ENCODE results near the gene RDH11. TPM values are rescaled to one million over a fixed set of nuclear protein-coding genes. Genes with fewer than 3 reads are reported as not detected.

Gene RDH11
- total RNA-seq, 1 experiment from 2014 or later = 54.6 TPM

DNA sequence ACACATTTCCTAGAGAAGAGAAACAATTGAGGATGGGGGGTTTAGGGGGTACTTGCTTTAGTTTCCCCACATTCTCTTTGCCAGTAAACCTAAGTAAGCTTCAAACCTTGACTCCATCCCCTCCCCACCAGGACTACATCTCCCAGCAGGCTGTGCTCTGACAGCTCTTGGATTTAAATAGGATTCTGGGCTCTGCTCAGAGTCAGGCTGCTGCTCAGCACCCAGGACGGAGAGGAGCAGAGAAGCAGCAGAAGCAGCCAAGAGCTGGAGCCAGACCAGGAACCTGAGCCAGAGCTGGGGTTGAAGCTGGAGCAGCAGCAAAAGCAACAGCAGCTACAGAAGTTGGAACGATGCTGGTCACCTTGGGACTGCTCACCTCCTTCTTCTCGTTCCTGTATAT lies 26.7 kb upstream of the RDH11 start:
- no peak overlapping the region for H2AFZ ChIP-seq (ENCODE audit: low read depth, low read length, poor library complexity, severe bottlenecking)
- no peaks in the 10 kb centered on the region for H3K9me2 ChIP-seq (ENCODE audit: insufficient read depth)
- BruUV-seq (replicated peaks) = no TSS peak
- H3K27me3 ChIP-seq (ENCODE audit: insufficient read depth, low read length) = peaks cover 6% of the 10 kb centered on the region; the same call in 1 of the 2 replicates
- H3K4me1 ChIP-seq (ENCODE audit: control insufficient read depth in 1 of 2, insufficient read depth in 2 of 2, low read length in 2 of 2) = no peaks in the 10 kb centered on the region
- no peaks in the 10 kb centered on the region for H3K9me3 ChIP-seq (ENCODE audit: control insufficient read depth in 1 of 2, insufficient read depth in 1 of 2, low read depth in 1 of 2, low read length in 2 of 2)
- H3K9ac ChIP-seq (ENCODE audit: low read length) = no peak overlapping the region
- TF ChIP-seq, protein P1, sequence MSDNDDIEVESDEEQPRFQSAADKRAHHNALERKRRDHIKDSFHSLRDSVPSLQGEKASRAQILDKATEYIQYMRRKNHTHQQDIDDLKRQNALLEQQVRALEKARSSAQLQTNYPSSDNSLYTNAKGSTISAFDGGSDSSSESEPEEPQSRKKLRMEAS (IDR thresholded peaks at IDR 0.05) = no peak
- TF ChIP-seq ELF1 (IDR thresholded peaks at IDR 0.05; ENCODE audit: borderline replicate concordance, low read depth) (no peak), EZH2phosphoT487 (IDR thresholded peaks at IDR 0.05; ENCODE audit: borderline replicate concordance) (no peak), YY1 (IDR thresholded peaks at IDR 0.05; ENCODE audit: extremely low read depth, insufficient replicate concordance, low read depth, low read length) (no peak), SIN3A (IDR thresholded peaks at IDR 0.05; ENCODE audit: low read depth) (no peak), ZNF274 (IDR thresholded peaks at IDR 0.05; ENCODE audit: low read depth, low read length) (no peak), ZFX (IDR thresholded peaks at IDR 0.05) (no peak), TCF7L2 (IDR thresholded peaks at IDR 0.05; ENCODE audit: borderline replicate concordance, extremely low read depth, insufficient read depth, insufficient read length) (no peak), SP1 (IDR thresholded peaks at IDR 0.05; ENCODE audit: low read depth) (no peak), ZBTB33 (IDR thresholded peaks at IDR 0.05; ENCODE audit: extremely low read depth, insufficient replicate concordance, low read length) (no peak), EGR1 (IDR thresholded peaks at IDR 0.05; ENCODE audit: low read depth) (no peak), ATF3 (IDR thresholded peaks at IDR 0.05) (no peak)
- CTCF ChIA-PET = interaction anchor here (1.1 kb wide), 1 partner anchor 18 kb away, joined by 3 read pairs; no protein-coding TSS in a partner anchor
- no peak for ATAC-seq
- intact Hi-C loops (cut with micrococcal nuclease) = no loop called here
- no peaks in the 10 kb centered on the region for H3K79me2 ChIP-seq (ENCODE audit: insufficient read depth, low read length)
- H3K4me3 ChIP-seq (replicated peaks in 1 of 2; ENCODE audit: low read depth in 1 of 2, low read length in 2 of 2) = no peak overlapping the region
- no peak overlapping the region for H3K27ac ChIP-seq (ENCODE audit: low read depth, low read length)
- no peak overlapping the region for H3K4me2 ChIP-seq (ENCODE audit: low read length)
- H4K20me1 ChIP-seq (ENCODE audit: insufficient read depth) = no peaks in the 10 kb centered on the region
- H3K36me3 ChIP-seq (ENCODE audit: control insufficient read depth in 1 of 2, insufficient read depth in 2 of 2, low read length in 2 of 2) = no peaks in the 10 kb centered on the region
- POLR2A ChIA-PET = no interaction called here
- DNase-seq (ENCODE audit: low read depth, low spot score) = no peak
- RAD21 ChIA-PET (ENCODE audit: low non-redundant PET in 1 of 2, low total read pairs in 2 of 2, uncharacterized antibody in 2 of 2, unreplicated experiment in 2 of 2) = no interaction called here
